ENCODE measurements around the gene COPA.

Gene COPA

DNA sequence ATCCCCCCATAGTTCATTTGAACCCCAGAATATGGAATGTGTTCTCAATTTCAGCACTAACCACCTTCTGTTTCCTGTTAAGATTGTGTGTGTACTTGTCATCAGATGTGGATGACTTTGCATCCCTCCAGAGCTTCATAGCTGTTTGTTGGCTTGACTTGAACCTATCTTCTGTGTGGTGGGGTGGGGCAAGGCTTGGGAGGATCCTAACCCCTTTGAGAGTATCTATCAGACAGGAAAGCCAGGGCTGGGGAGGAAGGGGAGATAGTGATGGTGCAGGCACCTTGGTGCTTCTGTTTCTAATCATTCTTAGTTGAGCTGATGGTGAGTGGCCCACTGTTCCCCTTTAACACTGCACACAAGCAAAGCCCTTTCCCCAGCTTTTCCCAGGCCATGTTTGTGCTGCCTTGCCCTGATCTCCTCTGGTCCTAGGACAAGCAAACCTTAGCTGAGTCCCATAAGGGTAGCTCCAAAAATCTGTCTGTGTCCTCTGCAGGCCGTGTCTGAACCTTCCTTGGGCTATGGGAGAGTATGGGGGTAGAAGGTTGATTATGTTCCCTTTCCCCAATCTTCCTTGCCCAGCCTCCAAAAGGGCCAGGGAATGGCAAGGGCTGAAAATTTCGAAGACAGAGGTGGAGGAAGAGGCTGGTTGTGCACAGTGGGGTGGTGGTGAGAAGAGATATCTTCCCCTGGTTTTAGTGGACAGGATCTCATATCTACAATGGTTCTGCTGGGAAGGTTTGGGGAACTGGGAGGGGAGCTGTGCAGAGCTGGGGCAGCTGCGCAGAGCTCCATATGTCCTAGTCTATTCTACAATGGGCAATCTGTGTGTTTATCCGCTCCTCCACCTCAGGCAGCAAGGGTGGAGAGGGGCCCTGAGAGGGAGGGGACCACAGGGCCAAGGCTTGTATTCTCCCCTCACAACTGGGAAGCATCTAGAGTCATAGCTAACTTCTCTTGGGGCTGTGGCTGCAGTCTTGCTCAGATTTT lies 25.2 kb upstream of the COPA start:
- H3K27me3 ChIP-seq (ENCODE audit: insufficient read depth, low read length): no peaks in the 10 kb centered on the region
- no peaks in the 10 kb centered on the region for H3K9me3 ChIP-seq (ENCODE audit: low read length)
- H3K36me3 ChIP-seq (ENCODE audit: insufficient read depth, low read length): no peaks in the 10 kb centered on the region
- H3K4me3 ChIP-seq (ENCODE audit: low read length): peak overlapping the region; percentile 46
- H2AFZ ChIP-seq (ENCODE audit: low read depth, low read length): no peak overlapping the region
- H3K4me1 ChIP-seq (ENCODE audit: insufficient read depth, low read length): peaks cover 13% of the 10 kb centered on the region

DNA sequence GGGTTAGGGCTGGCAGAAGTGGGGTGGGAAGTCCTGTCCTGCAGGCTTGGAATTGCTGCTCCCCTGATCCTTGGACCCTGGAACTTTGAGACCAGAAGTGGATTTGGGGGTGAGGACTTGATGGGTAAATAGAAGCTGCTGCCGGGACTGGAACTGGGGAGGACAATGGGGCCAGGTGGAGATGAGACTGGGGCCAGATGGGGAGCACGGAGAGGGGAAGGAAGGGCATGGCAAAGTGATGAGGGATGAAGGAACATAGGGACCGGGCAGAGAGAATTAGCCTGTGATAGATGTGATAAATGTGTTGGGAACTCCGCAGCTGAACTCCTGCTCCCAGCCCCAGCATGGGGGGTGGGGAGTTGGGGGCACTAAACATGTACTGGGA lies 24.5 kb upstream of the COPA start:
- Histone ChIP-seq H3K4me3 (ENCODE audit: low read length) (peak overlapping the region; percentile 46), H3K36me3 (ENCODE audit: insufficient read depth, low read length) (no peaks in the 10 kb centered on the region), H3K9me3 (ENCODE audit: low read length) (no peaks in the 10 kb centered on the region), H3K27me3 (ENCODE audit: insufficient read depth, low read length) (no peaks in the 10 kb centered on the region), H2AFZ (ENCODE audit: low read depth, low read length) (no peak overlapping the region), H3K4me1 (ENCODE audit: insufficient read depth, low read length) (peaks cover 19% of the 10 kb centered on the region)

DNA sequence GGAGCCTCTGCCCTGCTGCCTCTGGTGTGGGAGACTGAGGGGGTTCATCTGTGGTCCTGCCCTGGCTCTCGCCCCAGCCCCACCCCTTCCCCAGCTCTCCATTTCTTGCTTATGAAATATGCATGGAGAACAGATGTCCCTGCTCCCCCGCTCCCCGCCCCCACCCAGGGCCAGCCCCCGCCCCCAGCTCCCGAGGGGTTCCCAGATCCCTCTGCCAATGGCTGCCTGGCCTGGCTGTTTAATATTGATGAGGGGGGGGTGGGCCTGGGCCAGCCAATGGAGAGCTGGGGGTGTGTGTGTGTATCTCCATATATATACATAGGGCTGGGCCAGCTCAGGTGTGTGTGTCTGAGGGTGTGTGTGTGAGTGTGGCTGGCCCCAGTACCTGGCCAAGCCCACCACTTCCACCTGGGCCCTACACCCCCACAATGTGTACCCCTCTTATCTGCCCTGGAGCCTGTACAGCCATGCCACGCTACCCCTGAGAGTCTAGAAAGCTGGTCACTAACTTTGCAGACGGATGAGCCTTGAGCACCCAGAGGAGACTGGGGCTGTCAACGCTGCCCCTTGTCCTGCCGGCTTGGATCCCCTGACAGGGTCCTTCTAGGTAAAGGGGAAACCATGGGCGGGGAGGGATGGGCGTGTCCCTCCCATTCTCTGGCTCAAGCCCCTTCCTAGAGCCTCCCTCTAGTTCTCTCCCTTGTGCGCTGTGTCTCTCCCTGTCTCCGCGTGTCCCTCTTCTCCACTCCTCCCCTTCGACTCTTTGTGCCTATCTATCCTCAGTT lies 23.9 kb upstream of the COPA start, which contains the start of gene NHLH1:
Gene NHLH1, plus strand, starts transcription at position 341 of the 785 bp plus-strand sequence. CDS start 3,661 bp downstream, outside the sequence.
- H3K4me3 ChIP-seq (ENCODE audit: low read length): peak within 1 kb of the TSS; percentile 46
- H2AFZ ChIP-seq (ENCODE audit: low read depth, low read length): no peak within 1 kb of the TSS
- no peaks in the 10 kb centered on the region for H3K36me3 ChIP-seq (ENCODE audit: insufficient read depth, low read length)
- H3K4me1 ChIP-seq (ENCODE audit: insufficient read depth, low read length): peaks cover 25% of the 10 kb centered on the region
- no peaks in the 10 kb centered on the region for H3K27me3 ChIP-seq (ENCODE audit: insufficient read depth, low read length)
- no peaks in the 10 kb centered on the region for H3K9me3 ChIP-seq (ENCODE audit: low read length)

DNA sequence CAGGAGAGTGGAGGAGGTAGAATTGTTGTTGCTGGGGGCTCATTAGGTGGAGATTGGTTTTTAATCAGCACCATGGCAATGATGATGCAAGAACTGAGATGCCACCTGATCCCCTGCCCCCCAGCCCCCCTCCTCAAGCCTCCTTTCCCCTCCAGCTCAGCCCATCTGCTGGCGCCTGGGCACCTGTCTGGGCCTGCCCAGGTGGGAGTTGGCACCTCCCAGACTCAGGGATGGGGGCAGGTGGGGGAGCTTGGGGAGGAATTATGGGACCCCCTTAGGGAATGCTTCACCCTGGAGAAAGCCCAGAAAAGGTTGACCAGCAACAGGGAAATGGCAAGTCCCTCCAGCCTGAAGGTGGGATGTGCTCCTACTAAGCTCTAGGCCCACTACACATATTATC lies 22.3 kb upstream of the COPA start:
- no peak overlapping the region for H3K4me3 ChIP-seq (ENCODE audit: low read length)
- H2AFZ ChIP-seq (ENCODE audit: low read depth, low read length): no peak overlapping the region
- H3K27me3 ChIP-seq (ENCODE audit: insufficient read depth, low read length): no peaks in the 10 kb centered on the region
- no peaks in the 10 kb centered on the region for H3K9me3 ChIP-seq (ENCODE audit: low read length)
- peaks cover 6% of the 10 kb centered on the region for H3K36me3 ChIP-seq (ENCODE audit: insufficient read depth, low read length)
- peaks cover 30% of the 10 kb centered on the region for H3K4me1 ChIP-seq (ENCODE audit: insufficient read depth, low read length)

DNA sequence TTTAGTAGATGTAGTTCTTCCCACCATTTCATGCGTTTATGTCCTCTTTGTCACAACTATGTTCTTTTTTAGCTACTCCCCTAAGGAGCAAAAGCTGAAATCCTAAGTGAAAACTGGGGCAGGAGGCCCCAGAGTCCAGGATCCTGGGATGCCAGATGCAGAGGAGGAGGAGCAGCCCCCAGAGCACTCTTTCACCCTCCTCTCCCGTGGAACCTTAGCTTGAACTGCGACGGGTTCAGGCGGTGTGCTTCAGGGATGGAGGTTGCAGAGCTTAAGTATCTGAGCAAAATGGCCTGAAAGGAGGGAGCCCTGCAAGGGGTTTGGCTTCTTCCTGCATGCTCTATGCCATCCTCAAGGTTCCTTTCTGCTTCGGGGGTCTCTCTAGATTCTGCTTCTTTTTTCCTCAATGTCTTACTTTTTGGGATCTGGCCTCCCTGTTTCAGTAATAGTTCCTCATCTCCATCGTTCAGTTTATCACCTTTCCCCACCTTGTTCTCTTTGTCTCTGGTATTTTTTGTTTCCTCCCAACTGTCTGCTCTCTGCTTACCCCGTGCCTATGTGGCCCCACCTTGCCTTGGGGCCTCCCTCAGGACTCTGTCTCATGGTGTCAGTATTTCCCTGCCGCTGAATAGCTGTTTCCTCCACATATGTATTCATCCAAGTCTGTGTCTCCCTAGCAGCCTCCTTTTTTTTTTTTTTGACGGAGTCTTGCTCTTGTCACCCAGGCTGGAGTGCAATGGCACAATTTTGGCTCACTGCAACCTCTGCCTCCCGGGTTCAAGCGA lies 21.1 kb upstream of the COPA start:
- H3K9me3 ChIP-seq (ENCODE audit: low read length): no peaks in the 10 kb centered on the region
- peaks cover 30% of the 10 kb centered on the region for H3K4me1 ChIP-seq (ENCODE audit: insufficient read depth, low read length)
- no peak overlapping the region for H3K4me3 ChIP-seq (ENCODE audit: low read length)
- peaks cover 16% of the 10 kb centered on the region for H3K36me3 ChIP-seq (ENCODE audit: insufficient read depth, low read length)
- H3K27me3 ChIP-seq (ENCODE audit: insufficient read depth, low read length): no peaks in the 10 kb centered on the region
- H2AFZ ChIP-seq (ENCODE audit: low read depth, low read length): no peak overlapping the region

DNA sequence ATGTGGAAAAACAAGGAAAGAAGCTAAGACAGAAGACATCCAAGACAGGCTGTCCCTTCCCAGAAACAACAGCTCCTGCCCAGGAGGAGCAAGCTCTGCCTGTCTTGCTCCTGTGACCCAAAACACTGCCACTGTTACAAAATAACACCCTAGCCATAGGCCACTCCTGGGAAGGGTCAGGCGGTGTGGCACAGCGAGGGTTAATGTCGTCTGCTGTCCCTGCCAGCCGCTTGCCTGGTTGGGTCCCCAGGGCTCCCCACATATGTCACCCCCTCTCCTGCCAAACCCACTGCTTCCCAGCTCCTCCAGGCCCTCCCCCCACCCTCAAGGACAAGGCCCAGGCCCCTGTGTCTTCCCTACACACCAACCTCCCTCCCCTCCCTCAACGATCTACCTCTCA lies 20.0 kb upstream of the COPA start:
- Histone ChIP-seq H3K4me1 (ENCODE audit: insufficient read depth, low read length) (peaks cover 30% of the 10 kb centered on the region), H3K36me3 (ENCODE audit: insufficient read depth, low read length) (peaks cover 22% of the 10 kb centered on the region), H3K27me3 (ENCODE audit: insufficient read depth, low read length) (no peaks in the 10 kb centered on the region), H2AFZ (ENCODE audit: low read depth, low read length) (no peak overlapping the region), H3K4me3 (ENCODE audit: low read length) (no peak overlapping the region), H3K9me3 (ENCODE audit: low read length) (no peaks in the 10 kb centered on the region)

DNA sequence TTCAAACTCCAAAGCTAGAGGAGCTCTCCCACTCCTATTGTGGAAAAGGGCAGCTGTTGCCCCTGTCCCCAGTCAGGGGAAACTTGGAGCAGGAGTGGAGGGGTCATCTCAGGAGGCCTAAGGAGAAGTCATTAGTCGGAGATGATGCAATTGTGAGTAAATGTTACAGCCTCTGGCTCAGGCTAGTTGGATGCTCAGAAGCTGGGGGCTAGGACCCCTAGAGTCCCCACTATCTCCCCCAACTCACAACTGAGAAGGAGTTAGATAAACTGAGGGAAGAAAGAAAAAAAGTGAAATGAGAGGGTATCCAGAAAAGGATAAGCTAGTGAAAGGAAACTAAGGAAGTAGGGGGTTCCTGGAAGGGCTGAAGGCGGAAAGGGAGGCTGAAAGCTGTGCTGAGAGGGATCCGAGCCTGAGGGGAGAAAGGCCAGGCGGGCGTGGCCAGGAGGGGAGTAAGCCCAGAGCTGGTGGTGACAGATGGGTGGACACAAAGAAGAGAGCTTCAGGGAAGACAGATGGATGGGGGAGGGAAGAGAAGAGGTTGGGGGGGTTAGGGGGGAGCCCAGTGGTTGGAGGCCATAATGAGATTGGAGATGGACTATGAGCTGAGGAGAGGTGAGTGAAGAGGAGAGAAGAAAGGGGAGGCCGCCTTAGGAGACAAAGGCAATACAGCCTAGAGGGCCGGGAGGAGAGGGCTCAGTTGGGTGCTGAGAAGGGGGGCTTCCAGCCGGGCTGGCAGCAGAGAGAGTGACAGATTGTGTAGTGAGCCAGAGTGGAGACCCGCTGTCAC lies 19.3 kb upstream of the COPA start:
- Histone ChIP-seq H3K27me3 (ENCODE audit: insufficient read depth, low read length) (no peaks in the 10 kb centered on the region), H3K36me3 (ENCODE audit: insufficient read depth, low read length) (peaks cover 28% of the 10 kb centered on the region), H3K4me1 (ENCODE audit: insufficient read depth, low read length) (peaks cover 30% of the 10 kb centered on the region), H3K4me3 (ENCODE audit: low read length) (no peak overlapping the region), H2AFZ (ENCODE audit: low read depth, low read length) (no peak overlapping the region), H3K9me3 (ENCODE audit: low read length) (no peaks in the 10 kb centered on the region)

DNA sequence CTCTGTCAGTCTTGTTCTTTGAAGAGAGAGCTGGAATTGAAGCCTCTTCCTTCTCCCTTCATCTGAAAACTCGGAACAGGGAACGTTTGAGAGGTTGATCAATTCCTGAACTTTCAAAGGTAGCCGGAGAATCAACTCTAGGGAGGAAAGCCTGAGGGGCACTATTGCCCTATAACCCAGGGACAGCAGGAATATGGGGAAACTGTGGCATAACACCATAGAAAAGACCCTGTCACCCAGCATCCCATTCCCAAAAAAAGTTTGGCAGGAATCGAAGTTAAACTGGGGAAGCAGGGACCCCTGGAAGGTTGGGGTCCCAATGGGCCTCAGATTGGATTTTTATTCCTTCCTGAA lies 18.7 kb upstream of the COPA start:
- H2AFZ ChIP-seq (ENCODE audit: low read depth, low read length): no peak overlapping the region
- H3K4me3 ChIP-seq (ENCODE audit: low read length): no peak overlapping the region
- peaks cover 32% of the 10 kb centered on the region for H3K36me3 ChIP-seq (ENCODE audit: insufficient read depth, low read length)
- H3K9me3 ChIP-seq (ENCODE audit: low read length): no peaks in the 10 kb centered on the region
- H3K27me3 ChIP-seq (ENCODE audit: insufficient read depth, low read length): no peaks in the 10 kb centered on the region
- H3K4me1 ChIP-seq (ENCODE audit: insufficient read depth, low read length): peaks cover 30% of the 10 kb centered on the region

DNA sequence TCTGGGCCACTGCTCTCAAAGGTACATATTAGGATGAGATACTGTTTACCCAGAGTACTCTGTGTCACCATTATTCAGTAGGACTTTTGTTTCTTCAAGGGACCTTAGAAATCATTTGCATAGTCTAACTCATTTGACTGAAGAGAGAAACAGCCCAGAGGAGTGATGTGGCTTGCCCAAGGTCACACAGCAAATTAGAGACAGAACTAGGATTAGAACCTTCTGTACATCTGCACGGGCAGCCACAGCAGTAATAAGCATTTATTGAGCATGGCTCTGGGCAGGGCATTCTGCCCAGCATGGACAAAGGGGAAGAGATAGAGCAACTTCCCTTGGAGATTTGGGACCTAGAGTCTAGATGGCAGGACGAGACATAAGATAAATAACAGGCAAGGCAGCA lies 18.1 kb upstream of the COPA start:
- no peaks in the 10 kb centered on the region for H3K9me3 ChIP-seq (ENCODE audit: low read length)
- H3K36me3 ChIP-seq (ENCODE audit: insufficient read depth, low read length): peaks cover 38% of the 10 kb centered on the region
- H3K4me1 ChIP-seq (ENCODE audit: insufficient read depth, low read length): peaks cover 27% of the 10 kb centered on the region

DNA sequence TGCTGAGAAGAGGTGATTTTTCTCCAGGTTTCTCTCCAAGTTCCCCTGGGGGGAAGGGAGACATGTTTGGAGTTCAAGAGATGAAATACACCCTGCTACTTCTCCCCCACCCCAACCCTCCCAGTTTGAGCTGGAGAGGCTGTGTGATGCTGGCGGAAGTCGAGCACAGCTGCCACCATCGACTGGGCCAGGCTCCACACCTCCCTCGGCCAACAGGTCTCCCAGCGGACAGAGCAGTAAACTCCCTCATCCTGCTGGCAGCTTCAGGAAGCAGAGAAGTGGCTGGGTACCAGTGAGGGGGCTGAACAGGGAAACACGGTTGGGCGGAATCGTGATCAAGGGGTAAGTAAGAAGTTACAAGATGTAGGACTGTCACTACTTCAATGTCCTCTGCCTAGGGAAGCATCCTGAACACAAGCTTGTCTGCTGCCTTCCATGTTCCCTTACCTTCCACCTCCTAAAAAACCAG lies 17.2 kb upstream of the COPA start:
- Histone ChIP-seq H3K9me3 (ENCODE audit: low read length) (no peaks in the 10 kb centered on the region), H3K4me1 (ENCODE audit: insufficient read depth, low read length) (peaks cover 21% of the 10 kb centered on the region), H3K36me3 (ENCODE audit: insufficient read depth, low read length) (peaks cover 48% of the 10 kb centered on the region), H3K4me3 (ENCODE audit: low read length) (no peak overlapping the region), H2AFZ (ENCODE audit: low read depth, low read length) (no peak overlapping the region), H3K27me3 (ENCODE audit: insufficient read depth, low read length) (no peaks in the 10 kb centered on the region)

More for the DNA sequence above, 18.1 kb upstream of the COPA start:
- Histone ChIP-seq H2AFZ (ENCODE audit: low read depth, low read length) (no peak overlapping the region), H3K27me3 (ENCODE audit: insufficient read depth, low read length) (no peaks in the 10 kb centered on the region), H3K4me3 (ENCODE audit: low read length) (no peak overlapping the region)

DNA sequence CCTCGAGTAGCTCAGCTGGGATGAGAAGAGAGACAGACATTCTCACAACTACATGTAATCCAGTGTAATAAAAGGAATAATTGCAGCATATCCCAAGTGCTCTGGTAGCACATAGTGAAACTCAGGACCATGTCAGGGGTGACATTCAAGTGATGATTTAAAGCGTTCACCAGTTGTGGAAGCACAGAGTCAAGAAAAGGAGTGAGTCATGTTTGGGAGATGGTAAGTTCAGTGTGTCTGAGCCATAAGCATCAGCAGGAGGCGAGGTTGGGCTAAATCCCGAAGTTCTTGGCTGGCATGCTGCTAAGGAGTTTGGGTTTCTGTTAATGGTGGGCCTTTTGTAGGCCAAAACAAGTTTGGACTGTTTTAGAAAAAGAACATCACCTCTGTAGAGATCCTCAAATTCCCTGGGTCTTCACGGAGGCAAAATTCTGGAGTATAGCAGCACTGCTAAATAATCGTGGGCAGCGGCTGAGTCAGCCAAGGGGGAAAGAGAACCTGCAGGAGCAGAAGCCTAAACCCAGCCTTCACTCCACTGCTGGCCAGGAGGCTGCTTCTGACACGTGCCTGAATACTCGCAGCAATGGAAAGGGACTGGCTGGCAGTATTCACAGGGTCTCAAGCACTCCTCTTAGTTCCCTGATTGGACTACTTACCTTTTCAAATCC lies 16.6 kb upstream of the COPA start:
- Histone ChIP-seq H3K36me3 (ENCODE audit: insufficient read depth, low read length) (peaks cover 53% of the 10 kb centered on the region), H3K9me3 (ENCODE audit: low read length) (no peaks in the 10 kb centered on the region), H3K4me1 (ENCODE audit: insufficient read depth, low read length) (peaks cover 21% of the 10 kb centered on the region)

DNA sequence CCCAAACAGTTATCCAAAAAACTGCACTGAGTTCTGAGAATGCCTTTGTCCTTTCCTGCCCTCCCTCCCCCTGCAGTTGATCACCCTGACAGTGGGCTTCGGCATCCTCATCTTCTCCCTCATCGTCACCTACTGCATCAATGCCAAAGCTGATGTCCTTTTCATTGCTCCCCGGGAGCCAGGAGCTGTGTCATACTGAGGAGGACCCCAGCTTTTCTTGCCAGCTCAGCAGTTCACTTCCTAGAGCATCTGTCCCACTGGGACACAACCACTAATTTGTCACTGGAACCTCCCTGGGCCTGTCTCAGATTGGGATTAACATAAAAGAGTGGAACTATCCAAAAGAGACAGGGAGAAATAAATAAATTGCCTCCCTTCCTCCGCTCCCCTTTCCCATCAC lies 15.0 kb upstream of the COPA start:
- Histone ChIP-seq H3K36me3 (ENCODE audit: insufficient read depth, low read length) (peaks cover 70% of the 10 kb centered on the region), H3K27me3 (ENCODE audit: insufficient read depth, low read length) (no peaks in the 10 kb centered on the region), H3K9me3 (ENCODE audit: low read length) (no peaks in the 10 kb centered on the region), H2AFZ (ENCODE audit: low read depth, low read length) (no peak overlapping the region), H3K4me3 (ENCODE audit: low read length) (no peak overlapping the region), H3K4me1 (ENCODE audit: insufficient read depth, low read length) (peaks cover 16% of the 10 kb centered on the region)

More for the DNA sequence above, 16.6 kb upstream of the COPA start:
- Histone ChIP-seq H2AFZ (ENCODE audit: low read depth, low read length) (no peak overlapping the region), H3K4me3 (ENCODE audit: low read length) (no peak overlapping the region), H3K27me3 (ENCODE audit: insufficient read depth, low read length) (no peaks in the 10 kb centered on the region)
